ENCODE measurements around the gene RHBDL2. TPM values are rescaled to one million over a fixed set of nuclear protein-coding genes. Genes with fewer than 3 reads are reported as not detected.

Gene RHBDL2
- total and polyA plus RNA-seq, 2 donors (not counting 3 experiments of a cell fraction or from before 2014, with no cell fraction given), result 0.06 to 1.4 TPM

DNA sequence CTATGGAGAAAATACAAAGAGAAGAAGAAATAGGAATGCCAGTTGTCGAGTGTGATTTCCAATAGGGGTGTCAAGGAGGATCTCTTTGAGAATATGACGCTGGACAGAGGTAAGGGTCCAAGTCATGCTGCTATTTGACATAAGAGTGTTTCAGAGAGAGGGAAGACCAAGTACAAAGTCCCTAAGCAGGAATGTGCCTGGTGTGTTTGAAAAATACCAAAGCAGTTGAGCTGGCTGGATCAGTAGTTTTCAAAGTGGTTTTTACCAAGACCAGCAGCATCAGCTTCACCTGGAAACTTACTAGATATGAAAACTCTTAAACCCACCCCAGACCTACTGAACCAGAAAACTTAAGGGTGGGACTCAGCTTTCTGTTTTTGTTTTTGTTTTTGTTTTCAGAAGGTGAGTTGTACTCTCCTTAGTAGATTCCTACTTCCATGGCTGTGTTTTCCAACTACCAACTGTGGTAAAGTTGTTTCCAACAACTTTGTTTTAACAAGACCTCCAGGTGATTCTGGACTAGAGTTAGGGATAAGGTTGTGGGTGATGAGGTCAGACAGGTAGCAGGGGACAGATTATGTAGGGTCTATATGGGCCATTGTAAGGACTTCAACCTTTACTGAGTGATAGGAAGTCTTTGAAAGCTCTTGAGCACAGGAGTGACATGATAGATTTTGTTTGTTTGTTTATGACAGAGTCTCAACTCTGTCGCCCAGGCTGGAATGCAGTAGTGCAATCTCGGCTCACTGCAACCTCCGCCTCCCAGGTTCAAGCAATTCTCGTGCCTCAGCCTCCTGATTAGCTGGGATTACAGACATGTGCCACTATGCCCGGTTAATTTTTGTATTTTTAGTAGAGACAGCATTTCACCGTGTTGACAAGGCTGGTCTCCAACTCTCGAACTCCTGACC is 53.0 kb downstream of the RHBDL2 start:
- POLR2A ChIA-PET, result interaction anchor here (0.6 kb wide), 1 partner anchor 46 kb away, joined by 4 read pairs; no protein-coding TSS in a partner anchor
- H3K9ac ChIP-seq (replicated peaks; ENCODE audit: extremely low read depth, insufficient read depth, low read length), result no peak overlapping the region
- no peak overlapping the region for H3K27ac ChIP-seq (ENCODE audit: insufficient read depth, low read depth, low read length)
- CTCF ChIA-PET, result interaction anchor here (1.1 kb wide), 1 partner anchor 10 kb away, joined by 3 read pairs; no protein-coding TSS in a partner anchor
- no peaks in the 10 kb centered on the region for H3K9me1 ChIP-seq (replicated peaks; ENCODE audit: control insufficient read depth, extremely low read depth, insufficient read depth, low read length)
- H3K27me3 ChIP-seq (ENCODE audit: control insufficient read depth in 2 of 2, insufficient read depth in 2 of 2, low read length in 2 of 2), result no peaks in the 10 kb centered on the region
- DNase-seq (ENCODE audit: low read depth, low spot score) (no peak), FAIRE-seq (no peak)
- H3K4me2 ChIP-seq (ENCODE audit: insufficient read depth, low read length), result no peak overlapping the region
- no peaks in the 10 kb centered on the region for H3K9me3 ChIP-seq (replicated peaks; ENCODE audit: control insufficient read depth, insufficient read depth, low read length)
- no peaks in the 10 kb centered on the region for H4K20me1 ChIP-seq (replicated peaks; ENCODE audit: control insufficient read depth, extremely low read depth, insufficient read depth, low read length)
- H3K36me3 ChIP-seq (ENCODE audit: control insufficient read depth in 2 of 2, extremely low read depth in 1 of 2, insufficient read depth in 2 of 2, low read length in 2 of 2), result no peaks in the 10 kb centered on the region
- H3K4me3 ChIP-seq (replicated peaks in 1 of 3; ENCODE audit: insufficient read depth in 1 of 3, low read depth in 1 of 3, low read length in 3 of 3), result no peak overlapping the region
- dilution Hi-C loops (cut with MboI; ENCODE audit: extremely low pct_ligation_motif_present, low sequenced_read_pairs), result no loop called here
- H3K4me1 ChIP-seq (ENCODE audit: control insufficient read depth, extremely low read depth, insufficient read depth, low read length), result no peaks in the 10 kb centered on the region
- H3K79me2 ChIP-seq (ENCODE audit: control insufficient read depth, insufficient read depth, low read length), result no peaks in the 10 kb centered on the region
- intact Hi-C loops (cut with micrococcal nuclease), result no loop called here
- TF ChIP-seq FOS (IDR thresholded peaks at IDR 0.05; ENCODE audit: borderline replicate concordance, insufficient read depth, low read length) (no peak), POLR2AphosphoS5 (IDR thresholded peaks at IDR 0.05; ENCODE audit: insufficient read depth, low read depth, low read length) (no peak), EZH2 (IDR thresholded peaks at IDR 0.05; ENCODE audit: borderline replicate concordance, low read depth, low read length, severe bottlenecking) (no peak), MYC (IDR thresholded peaks at IDR 0.05; ENCODE audit: low read depth, low read length) (no peak), GATA2 (IDR thresholded peaks at IDR 0.05; ENCODE audit: insufficient read depth, insufficient read length, low read depth, low read length) (no peak), JUN (IDR thresholded peaks at IDR 0.05; ENCODE audit: borderline replicate concordance, insufficient read depth, insufficient read length, low read depth) (no peak), POLR2A (IDR thresholded peaks at IDR 0.05; ENCODE audit: low read depth, low read length) (no peak)
- TF ChIP-seq, protein P1, sequence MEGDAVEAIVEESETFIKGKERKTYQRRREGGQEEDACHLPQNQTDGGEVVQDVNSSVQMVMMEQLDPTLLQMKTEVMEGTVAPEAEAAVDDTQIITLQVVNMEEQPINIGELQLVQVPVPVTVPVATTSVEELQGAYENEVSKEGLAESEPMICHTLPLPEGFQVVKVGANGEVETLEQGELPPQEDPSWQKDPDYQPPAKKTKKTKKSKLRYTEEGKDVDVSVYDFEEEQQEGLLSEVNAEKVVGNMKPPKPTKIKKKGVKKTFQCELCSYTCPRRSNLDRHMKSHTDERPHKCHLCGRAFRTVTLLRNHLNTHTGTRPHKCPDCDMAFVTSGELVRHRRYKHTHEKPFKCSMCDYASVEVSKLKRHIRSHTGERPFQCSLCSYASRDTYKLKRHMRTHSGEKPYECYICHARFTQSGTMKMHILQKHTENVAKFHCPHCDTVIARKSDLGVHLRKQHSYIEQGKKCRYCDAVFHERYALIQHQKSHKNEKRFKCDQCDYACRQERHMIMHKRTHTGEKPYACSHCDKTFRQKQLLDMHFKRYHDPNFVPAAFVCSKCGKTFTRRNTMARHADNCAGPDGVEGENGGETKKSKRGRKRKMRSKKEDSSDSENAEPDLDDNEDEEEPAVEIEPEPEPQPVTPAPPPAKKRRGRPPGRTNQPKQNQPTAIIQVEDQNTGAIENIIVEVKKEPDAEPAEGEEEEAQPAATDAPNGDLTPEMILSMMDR (IDR thresholded peaks at IDR 0.05; ENCODE audit: extremely low read depth in 1 of 2, insufficient read depth in 1 of 2, low read depth in 1 of 2, low read length in 2 of 2), result no peak
- TF ChIP-seq, protein P2, sequence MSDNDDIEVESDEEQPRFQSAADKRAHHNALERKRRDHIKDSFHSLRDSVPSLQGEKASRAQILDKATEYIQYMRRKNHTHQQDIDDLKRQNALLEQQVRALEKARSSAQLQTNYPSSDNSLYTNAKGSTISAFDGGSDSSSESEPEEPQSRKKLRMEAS (IDR thresholded peaks at IDR 0.05; ENCODE audit: insufficient read depth, insufficient read length), result no peak
- BruUV-seq (replicated peaks), result no TSS peak
- H2AFZ ChIP-seq (ENCODE audit: low read depth, low read length), result no peak overlapping the region
